Right lobe of liver (tissue), 4 donors: Measurements from ENCODE around the gene CFAP251.

Experiments used
- POLR2A ChIP-seq: fragments of 450-650 bp; IDR thresholded peaks from one replicate; pipeline ENCODE4 v1.6.1; 2017; ENCODE audit warnings: antibody characterized with exemption, mild to moderate bottlenecking
- TF ChIP-seq, protein P1 (sequence below), 4 donors: fragments of 200-600 bp in 3 of 4; fragments of 450-650 bp in 1 of 4; IDR thresholded peaks; one replicate each; pipeline versions ENCODE4 v1.5.1 to v1.8.0; 2016 to 2022; ENCODE audit warnings: antibody characterized with exemption in 4 of 4, mild to moderate bottlenecking in 2 of 4
- donor health status: DM: no; HTN: no; CAD: no.
- donor health status: DM: no; HTN: no; CAD: no.
- donor health status: DM: no; HTN: yes; CAD: no.

DNA sequence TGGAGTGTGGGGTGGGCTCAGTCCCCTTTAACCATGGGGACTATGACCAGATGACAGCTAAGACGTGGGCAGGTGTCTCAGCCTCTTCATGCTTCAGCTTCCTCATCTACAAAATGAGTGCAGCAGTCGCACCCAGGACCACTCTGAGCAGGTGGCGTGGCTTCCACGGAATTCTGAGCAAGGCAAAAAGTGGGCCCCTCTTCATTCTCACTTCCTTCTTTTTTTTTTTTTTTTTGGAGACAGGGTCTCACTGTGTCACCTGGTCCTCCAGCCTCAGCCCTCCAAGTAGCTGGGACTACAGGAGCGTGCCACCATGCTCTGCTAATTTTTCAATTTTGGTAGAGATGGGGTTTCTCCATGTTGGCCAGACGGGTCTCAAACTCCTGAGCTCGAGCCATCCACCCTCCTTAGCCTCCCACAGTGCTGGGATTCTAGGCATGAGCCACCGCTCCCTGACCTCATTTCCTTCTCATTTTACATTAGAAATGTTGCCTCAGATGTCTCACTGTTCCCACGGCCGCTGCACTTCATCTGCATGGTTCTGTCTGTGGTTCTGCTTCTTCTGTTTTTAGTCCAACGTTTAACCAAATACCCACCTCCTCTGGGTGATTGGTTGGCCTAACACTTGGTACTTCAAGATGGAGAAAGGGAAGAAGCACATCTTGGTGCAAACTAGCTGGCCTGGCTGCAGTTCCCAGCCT is 61.9 kb downstream of the CFAP251 start:
- TF ChIP-seq, protein P1, sequence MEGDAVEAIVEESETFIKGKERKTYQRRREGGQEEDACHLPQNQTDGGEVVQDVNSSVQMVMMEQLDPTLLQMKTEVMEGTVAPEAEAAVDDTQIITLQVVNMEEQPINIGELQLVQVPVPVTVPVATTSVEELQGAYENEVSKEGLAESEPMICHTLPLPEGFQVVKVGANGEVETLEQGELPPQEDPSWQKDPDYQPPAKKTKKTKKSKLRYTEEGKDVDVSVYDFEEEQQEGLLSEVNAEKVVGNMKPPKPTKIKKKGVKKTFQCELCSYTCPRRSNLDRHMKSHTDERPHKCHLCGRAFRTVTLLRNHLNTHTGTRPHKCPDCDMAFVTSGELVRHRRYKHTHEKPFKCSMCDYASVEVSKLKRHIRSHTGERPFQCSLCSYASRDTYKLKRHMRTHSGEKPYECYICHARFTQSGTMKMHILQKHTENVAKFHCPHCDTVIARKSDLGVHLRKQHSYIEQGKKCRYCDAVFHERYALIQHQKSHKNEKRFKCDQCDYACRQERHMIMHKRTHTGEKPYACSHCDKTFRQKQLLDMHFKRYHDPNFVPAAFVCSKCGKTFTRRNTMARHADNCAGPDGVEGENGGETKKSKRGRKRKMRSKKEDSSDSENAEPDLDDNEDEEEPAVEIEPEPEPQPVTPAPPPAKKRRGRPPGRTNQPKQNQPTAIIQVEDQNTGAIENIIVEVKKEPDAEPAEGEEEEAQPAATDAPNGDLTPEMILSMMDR (IDR thresholded peaks at IDR 0.05): no peak
- no peak for TF ChIP-seq POLR2A
